ENCODE measurements around the gene SERTAD4.

SERTAD4 gene

GRCh38 chr1:210291081-210291764, 58.6 kb downstream of the SERTAD4 start:
- no peak for TF ChIP-seq CTCF (IDR thresholded peaks at IDR 0.05; ENCODE audit: control extremely low read depth, extremely low read depth, low read depth, missing control alignments)
- POLR2A ChIA-PET, result no interaction called here
- CTCF ChIA-PET, result interaction anchor here (1.1 to 2.3 kb wide), 3 partner anchors 12 to 88 kb away, joined by 3 to 6 read pairs (median 3); no protein-coding TSS in a partner anchor
- DNase-seq (ENCODE audit: extremely low spot score), result no peak

- TF ChIP-seq CTCF (IDR thresholded peaks at IDR 0.05; ENCODE audit: control extremely low read depth, extremely low read depth, low read depth, missing control alignments), result no peak
- CTCF ChIA-PET, result interaction anchor here (1.1 to 2.3 kb wide), 2 partner anchors 20 to 88 kb away, joined by 3 to 6 read pairs; no protein-coding TSS in a partner anchor
- POLR2A ChIA-PET, result no interaction called here
- DNase-seq (ENCODE audit: extremely low spot score), result no peak
Measured at GRCh38 chr1:210291786-210292230, 59.2 kb downstream of the SERTAD4 start.

GRCh38 chr1:210292231-210292871, 59.8 kb downstream of the SERTAD4 start:
- DNase-seq (ENCODE audit: extremely low spot score), result peak; percentile 64
- ChIA-PET CTCF (interaction anchor here (1.1 to 2.3 kb wide), 2 partner anchors 20 to 89 kb away, joined by 3 to 6 read pairs; no protein-coding TSS in a partner anchor), POLR2A (no interaction called here)
- TF ChIP-seq CTCF (IDR thresholded peaks at IDR 0.05; ENCODE audit: control extremely low read depth, extremely low read depth, low read depth, missing control alignments), result no peak

GRCh38 chr1:210293171-210293607, 60.6 kb downstream of the SERTAD4 start:
- POLR2A ChIA-PET, result no interaction called here
- DNase-seq (ENCODE audit: extremely low spot score), result no peak
- CTCF ChIA-PET, result interaction anchor here (1.1 to 2.3 kb wide), 3 partner anchors 10 to 19 kb away, joined by 3 to 6 read pairs (median 3); no protein-coding TSS in a partner anchor
- TF ChIP-seq CTCF (IDR thresholded peaks at IDR 0.05; ENCODE audit: control extremely low read depth, extremely low read depth, low read depth, missing control alignments), result no peak

GRCh38 chr1:210294999-210295745, 62.6 kb downstream of the SERTAD4 start:
- TF ChIP-seq CTCF (IDR thresholded peaks at IDR 0.05; ENCODE audit: control extremely low read depth, extremely low read depth, low read depth, missing control alignments), result no peak
- no peak for DNase-seq (ENCODE audit: extremely low spot score)
- POLR2A ChIA-PET, result no interaction called here
- CTCF ChIA-PET, result interaction anchor here (1.1 to 1.7 kb wide), 2 partner anchors 13 to 16 kb away, joined by 3 to 4 read pairs; no protein-coding TSS in a partner anchor

Measured in GM10248 (cell line).